ENCODE data around the gene RGS18.
"Not testable (repeated sequence)": the region's sequence is repeated elsewhere in the genome, so short reads cannot be mapped to it uniquely, and the experiment has no call there.

The RGS18 gene

GRCh38 chr1:192165002-192165401 lies 6.7 kb downstream of the RGS18 start:
- FAIRE-seq; DNase-seq (ENCODE audit: low spot score): not testable (repeated sequence)

- DNase-seq (ENCODE audit: low spot score) (no peak), FAIRE-seq (no peak)
Measured at GRCh38 chr1:192167011-192167410, 8.7 kb downstream of the RGS18 start.

- DNase-seq (ENCODE audit: low spot score) (no peak), FAIRE-seq (no peak)
Measured at GRCh38 chr1:192167911-192168700, 9.8 kb downstream of the RGS18 start.

- no peak for DNase-seq (ENCODE audit: low spot score)
Measured at GRCh38 chr1:192168964-192169363, 10.7 kb downstream of the RGS18 start.

GRCh38 chr1:192170196-192170984 lies 12.1 kb downstream of the RGS18 start:
- FAIRE-seq (no peak), DNase-seq (ENCODE audit: low spot score) (no peak)

More at GRCh38 chr1:192168964-192169363, 10.7 kb downstream of the RGS18 start:
- no peak for FAIRE-seq

- FAIRE-seq (no peak), DNase-seq (ENCODE audit: low spot score) (no peak)
Measured at GRCh38 chr1:192171123-192171522, 12.9 kb downstream of the RGS18 start.

- DNase-seq (ENCODE audit: low spot score) (no peak), FAIRE-seq (no peak)
Measured at GRCh38 chr1:192175971-192176370, 17.7 kb downstream of the RGS18 start.

- DNase-seq (ENCODE audit: low spot score) (no peak), FAIRE-seq (no peak)
Measured at GRCh38 chr1:192183788-192184187, 25.5 kb downstream of the RGS18 start.

GRCh38 chr1:192186197-192186596 lies 27.9 kb downstream of the RGS18 start:
- FAIRE-seq: no peak
- no peak for DNase-seq (ENCODE audit: low spot score)

- FAIRE-seq: no peak
- no peak for DNase-seq (ENCODE audit: low spot score)
Measured at GRCh38 chr1:192190066-192190465, 31.8 kb downstream of the RGS18 start.

GRCh38 chr1:192201303-192201702 lies 43.0 kb downstream of the RGS18 start:
- DNase-seq (ENCODE audit: low spot score) (no peak), FAIRE-seq (no peak)

GRCh38 chr1:192224396-192224795 lies 66.1 kb downstream of the RGS18 start:
- FAIRE-seq (no peak), DNase-seq (ENCODE audit: low spot score) (no peak)

- DNase-seq (ENCODE audit: low spot score): no peak
- no peak for FAIRE-seq
Measured at GRCh38 chr1:192224846-192225245, 66.6 kb downstream of the RGS18 start.

- no peak for DNase-seq (ENCODE audit: low spot score)
- no peak for FAIRE-seq
Measured at GRCh38 chr1:192225266-192225665, 67.0 kb downstream of the RGS18 start.

GRCh38 chr1:192225703-192226102 lies 67.4 kb downstream of the RGS18 start:
- FAIRE-seq (no peak), DNase-seq (ENCODE audit: low spot score) (no peak)

GRCh38 chr1:192227330-192227729 lies 69.1 kb downstream of the RGS18 start:
- FAIRE-seq: no peak

GRCh38 chr1:192227980-192228379 lies 69.7 kb downstream of the RGS18 start:
- DNase-seq (ENCODE audit: low spot score); FAIRE-seq: not testable (repeated sequence)

More at GRCh38 chr1:192227330-192227729, 69.1 kb downstream of the RGS18 start:
- DNase-seq (ENCODE audit: low spot score): no peak

- DNase-seq (ENCODE audit: low spot score) (no peak), FAIRE-seq (no peak)
Measured at GRCh38 chr1:192232817-192233417, 74.7 kb downstream of the RGS18 start.

- DNase-seq (ENCODE audit: low spot score) (no peak), FAIRE-seq (no peak)
Measured at GRCh38 chr1:192235127-192235526, 76.9 kb downstream of the RGS18 start.

Measured in urothelium cell line (cell line).